ENCODE data around the gene MXD1.

The MXD1 gene

DNA sequence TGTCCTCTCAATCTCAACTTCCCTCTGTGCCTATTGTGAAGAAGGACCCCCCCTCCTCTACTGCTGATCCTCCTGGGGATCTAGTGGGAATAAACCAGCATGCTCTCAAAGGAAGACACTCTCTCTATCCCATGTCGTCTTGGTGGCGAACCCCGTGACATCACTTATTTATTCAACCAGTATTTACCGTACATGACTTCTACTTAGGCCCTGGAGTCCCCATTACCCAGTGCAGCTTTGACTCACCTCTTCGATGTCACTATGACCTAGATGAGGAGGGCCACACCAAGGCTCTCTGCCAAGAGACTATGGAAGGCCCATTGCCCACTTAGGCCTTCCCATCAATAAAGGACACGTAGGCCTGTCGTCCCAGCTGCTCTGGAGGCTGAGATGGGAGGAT is 29.8 kb downstream of the MXD1 start (continued):
- TF ChIP-seq, protein P1, sequence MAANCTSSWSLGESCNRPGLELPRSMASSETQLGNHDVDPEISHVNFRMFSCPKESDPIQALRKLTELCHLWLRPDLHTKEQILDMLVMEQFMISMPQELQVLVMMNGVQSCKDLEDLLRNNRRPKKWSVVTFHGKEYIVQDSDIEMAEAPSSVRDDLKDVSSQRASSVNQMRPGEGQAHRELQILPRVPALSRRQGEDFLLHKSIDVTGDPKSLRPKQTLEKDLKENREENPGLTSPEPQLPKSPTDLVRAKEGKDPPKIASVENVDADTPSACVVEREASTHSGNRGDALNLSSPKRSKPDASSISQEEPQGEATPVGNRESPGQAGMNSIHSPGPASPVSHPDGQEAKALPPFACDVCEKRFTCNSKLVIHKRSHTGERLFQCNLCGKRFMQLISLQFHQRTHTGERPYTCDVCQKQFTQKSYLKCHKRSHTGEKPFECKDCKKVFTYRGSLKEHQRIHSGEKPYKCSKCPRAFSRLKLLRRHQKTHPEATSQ (tag by site-specific recombination; IDR thresholded peaks at IDR 0.05): no peak
- TF ChIP-seq, protein P2, sequence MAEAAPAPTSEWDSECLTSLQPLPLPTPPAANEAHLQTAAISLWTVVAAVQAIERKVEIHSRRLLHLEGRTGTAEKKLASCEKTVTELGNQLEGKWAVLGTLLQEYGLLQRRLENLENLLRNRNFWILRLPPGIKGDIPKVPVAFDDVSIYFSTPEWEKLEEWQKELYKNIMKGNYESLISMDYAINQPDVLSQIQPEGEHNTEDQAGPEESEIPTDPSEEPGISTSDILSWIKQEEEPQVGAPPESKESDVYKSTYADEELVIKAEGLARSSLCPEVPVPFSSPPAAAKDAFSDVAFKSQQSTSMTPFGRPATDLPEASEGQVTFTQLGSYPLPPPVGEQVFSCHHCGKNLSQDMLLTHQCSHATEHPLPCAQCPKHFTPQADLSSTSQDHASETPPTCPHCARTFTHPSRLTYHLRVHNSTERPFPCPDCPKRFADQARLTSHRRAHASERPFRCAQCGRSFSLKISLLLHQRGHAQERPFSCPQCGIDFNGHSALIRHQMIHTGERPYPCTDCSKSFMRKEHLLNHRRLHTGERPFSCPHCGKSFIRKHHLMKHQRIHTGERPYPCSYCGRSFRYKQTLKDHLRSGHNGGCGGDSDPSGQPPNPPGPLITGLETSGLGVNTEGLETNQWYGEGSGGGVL (tag by site-specific recombination; IDR thresholded peaks at IDR 0.05): no peak
- TF ChIP-seq, protein P3, sequence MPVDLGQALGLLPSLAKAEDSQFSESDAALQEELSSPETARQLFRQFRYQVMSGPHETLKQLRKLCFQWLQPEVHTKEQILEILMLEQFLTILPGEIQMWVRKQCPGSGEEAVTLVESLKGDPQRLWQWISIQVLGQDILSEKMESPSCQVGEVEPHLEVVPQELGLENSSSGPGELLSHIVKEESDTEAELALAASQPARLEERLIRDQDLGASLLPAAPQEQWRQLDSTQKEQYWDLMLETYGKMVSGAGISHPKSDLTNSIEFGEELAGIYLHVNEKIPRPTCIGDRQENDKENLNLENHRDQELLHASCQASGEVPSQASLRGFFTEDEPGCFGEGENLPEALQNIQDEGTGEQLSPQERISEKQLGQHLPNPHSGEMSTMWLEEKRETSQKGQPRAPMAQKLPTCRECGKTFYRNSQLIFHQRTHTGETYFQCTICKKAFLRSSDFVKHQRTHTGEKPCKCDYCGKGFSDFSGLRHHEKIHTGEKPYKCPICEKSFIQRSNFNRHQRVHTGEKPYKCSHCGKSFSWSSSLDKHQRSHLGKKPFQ (tag by site-specific recombination; IDR thresholded peaks at IDR 0.05): no peak
- TF ChIP-seq, protein P4, sequence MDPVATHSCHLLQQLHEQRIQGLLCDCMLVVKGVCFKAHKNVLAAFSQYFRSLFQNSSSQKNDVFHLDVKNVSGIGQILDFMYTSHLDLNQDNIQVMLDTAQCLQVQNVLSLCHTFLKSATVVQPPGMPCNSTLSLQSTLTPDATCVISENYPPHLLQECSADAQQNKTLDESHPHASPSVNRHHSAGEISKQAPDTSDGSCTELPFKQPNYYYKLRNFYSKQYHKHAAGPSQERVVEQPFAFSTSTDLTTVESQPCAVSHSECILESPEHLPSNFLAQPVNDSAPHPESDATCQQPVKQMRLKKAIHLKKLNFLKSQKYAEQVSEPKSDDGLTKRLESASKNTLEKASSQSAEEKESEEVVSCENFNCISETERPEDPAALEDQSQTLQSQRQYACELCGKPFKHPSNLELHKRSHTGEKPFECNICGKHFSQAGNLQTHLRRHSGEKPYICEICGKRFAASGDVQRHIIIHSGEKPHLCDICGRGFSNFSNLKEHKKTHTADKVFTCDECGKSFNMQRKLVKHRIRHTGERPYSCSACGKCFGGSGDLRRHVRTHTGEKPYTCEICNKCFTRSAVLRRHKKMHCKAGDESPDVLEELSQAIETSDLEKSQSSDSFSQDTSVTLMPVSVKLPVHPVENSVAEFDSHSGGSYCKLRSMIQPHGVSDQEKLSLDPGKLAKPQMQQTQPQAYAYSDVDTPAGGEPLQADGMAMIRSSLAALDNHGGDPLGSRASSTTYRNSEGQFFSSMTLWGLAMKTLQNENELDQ (tag by site-specific recombination; IDR thresholded peaks at IDR 0.05; ENCODE audit: low read depth): no peak
- TF ChIP-seq ZFHX2 (tag by site-specific recombination; conservative IDR thresholded peaks at IDR 0.05): no peak

DNA sequence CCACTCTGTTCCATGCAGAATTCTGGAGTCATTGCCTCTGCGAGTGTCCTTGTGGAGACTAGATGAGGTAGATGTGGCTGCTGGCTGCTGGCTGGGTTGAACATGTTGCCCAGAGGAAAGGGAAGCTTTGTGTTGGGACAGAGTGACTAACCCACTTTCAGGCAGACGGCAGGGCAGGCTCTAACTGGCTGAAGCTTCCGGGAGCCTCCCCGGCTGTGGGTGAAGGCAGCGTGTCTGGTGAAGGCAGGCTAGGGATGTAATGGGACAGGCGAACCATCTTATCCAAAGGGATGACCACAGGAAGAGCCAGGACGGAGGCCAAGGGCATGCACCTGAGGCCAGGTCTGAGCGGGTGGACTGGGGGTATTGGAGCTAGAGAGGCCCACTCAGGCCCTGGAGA is 30.5 kb downstream of the MXD1 start:
- H3K4me1 ChIP-seq (ENCODE audit: control insufficient read depth, insufficient read depth, low read length): no peaks in the 10 kb centered on the region
- peaks cover 0 to 12% of the 10 kb centered on the region in 2 experiments; a peak in 1 of 3 replicates for H3K36me3 ChIP-seq (ENCODE audit: control insufficient read depth in 2 of 2, insufficient read depth in 1 of 2, low read length in 2 of 2)
- ChIA-PET CTCF (interaction anchor here (0.6 kb wide), 1 partner anchor 37 kb away, joined by 3 read pairs; no protein-coding TSS in a partner anchor), POLR2A (no interaction called here)
- H3K27ac ChIP-seq (ENCODE audit: extremely low read depth, low read depth, low read length): no peak overlapping the region
- no peak overlapping the region for H3K4me3 ChIP-seq (ENCODE audit: low read depth, low read length)
- no peaks in the 10 kb centered on the region for H3K9me3 ChIP-seq (ENCODE audit: control insufficient read depth, insufficient read depth, low read depth, low read length)
- TF ChIP-seq, protein P5, sequence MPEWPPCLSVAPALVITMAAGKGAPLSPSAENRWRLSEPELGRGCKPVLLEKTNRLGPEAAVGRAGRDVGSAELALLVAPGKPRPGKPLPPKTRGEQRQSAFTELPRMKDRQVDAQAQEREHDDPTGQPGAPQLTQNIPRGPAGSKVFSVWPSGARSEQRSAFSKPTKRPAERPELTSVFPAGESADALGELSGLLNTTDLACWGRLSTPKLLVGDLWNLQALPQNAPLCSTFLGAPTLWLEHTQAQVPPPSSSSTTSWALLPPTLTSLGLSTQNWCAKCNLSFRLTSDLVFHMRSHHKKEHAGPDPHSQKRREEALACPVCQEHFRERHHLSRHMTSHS (tag by site-specific recombination; IDR thresholded peaks at IDR 0.05): no peak
- TF ChIP-seq ZNF223 (tag by site-specific recombination; IDR thresholded peaks at IDR 0.05) (no peak), ZNF24 (tag by site-specific recombination; IDR thresholded peaks at IDR 0.05) (no peak), OVOL3 (tag by site-specific recombination; IDR thresholded peaks at IDR 0.05) (no peak), ZNF549 (tag by site-specific recombination; IDR thresholded peaks at IDR 0.05) (no peak), SCRT1 (tag by site-specific recombination; IDR thresholded peaks at IDR 0.05; ENCODE audit: borderline replicate concordance) (no peak)
- TF ChIP-seq, protein P6, sequence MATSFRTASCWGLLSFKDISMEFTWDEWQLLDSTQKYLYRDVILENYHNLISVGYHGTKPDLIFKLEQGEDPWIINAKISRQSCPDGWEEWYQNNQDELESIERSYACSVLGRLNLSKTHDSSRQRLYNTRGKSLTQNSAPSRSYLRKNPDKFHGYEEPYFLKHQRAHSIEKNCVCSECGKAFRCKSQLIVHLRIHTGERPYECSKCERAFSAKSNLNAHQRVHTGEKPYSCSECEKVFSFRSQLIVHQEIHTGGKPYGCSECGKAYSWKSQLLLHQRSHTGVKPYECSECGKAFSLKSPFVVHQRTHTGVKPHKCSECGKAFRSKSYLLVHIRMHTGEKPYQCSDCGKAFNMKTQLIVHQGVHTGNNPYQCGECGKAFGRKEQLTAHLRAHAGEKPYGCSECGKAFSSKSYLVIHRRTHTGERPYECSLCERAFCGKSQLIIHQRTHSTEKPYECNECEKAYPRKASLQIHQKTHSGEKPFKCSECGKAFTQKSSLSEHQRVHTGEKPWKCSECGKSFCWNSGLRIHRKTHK (tag by site-specific recombination; IDR thresholded peaks at IDR 0.05): no peak

DNA sequence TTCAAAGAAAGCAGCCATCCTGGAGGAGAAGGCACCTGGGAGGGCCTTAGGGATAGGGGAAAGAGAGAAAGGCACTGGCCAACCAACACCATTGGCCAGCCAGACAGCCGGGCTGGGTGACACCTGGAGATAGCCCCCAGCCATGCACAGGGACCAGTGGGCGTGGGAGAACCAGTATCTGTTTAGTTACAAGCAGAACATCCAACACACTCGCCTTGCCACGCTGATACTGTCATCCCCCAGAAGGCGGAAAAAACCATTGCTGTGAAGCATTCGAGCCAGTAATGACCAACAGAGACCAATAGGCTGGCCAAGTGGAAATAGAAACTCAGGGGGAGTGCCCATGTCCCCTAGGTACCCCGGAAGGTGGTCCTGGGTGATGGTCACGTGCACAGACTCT is 31.0 kb downstream of the MXD1 start:
- Histone ChIP-seq H3K27ac (ENCODE audit: extremely low read depth, low read depth, low read length) (no peak overlapping the region), H3K4me3 (ENCODE audit: low read depth, low read length) (no peak overlapping the region), H3K9me3 (ENCODE audit: control insufficient read depth, insufficient read depth, low read depth, low read length) (no peaks in the 10 kb centered on the region), H3K36me3 (ENCODE audit: control insufficient read depth in 2 of 2, insufficient read depth in 1 of 2, low read length in 2 of 2) (peaks cover 0 to 9% of the 10 kb centered on the region in 2 experiments; a peak in 1 of 3 replicates), H3K4me1 (ENCODE audit: control insufficient read depth, insufficient read depth, low read length) (no peaks in the 10 kb centered on the region)
- POLR2A ChIA-PET: no interaction called here
- CTCF ChIA-PET: no interaction called here
- no peak for TF ChIP-seq ZNF350 (tag by site-specific recombination; IDR thresholded peaks at IDR 0.05)
- no peak for TF ChIP-seq ZFP69B (tag by site-specific recombination; IDR thresholded peaks at IDR 0.05)
- TF ChIP-seq ZEB2 (tag by site-specific recombination; IDR thresholded peaks at IDR 0.05): no peak
- TF ChIP-seq, protein P7, sequence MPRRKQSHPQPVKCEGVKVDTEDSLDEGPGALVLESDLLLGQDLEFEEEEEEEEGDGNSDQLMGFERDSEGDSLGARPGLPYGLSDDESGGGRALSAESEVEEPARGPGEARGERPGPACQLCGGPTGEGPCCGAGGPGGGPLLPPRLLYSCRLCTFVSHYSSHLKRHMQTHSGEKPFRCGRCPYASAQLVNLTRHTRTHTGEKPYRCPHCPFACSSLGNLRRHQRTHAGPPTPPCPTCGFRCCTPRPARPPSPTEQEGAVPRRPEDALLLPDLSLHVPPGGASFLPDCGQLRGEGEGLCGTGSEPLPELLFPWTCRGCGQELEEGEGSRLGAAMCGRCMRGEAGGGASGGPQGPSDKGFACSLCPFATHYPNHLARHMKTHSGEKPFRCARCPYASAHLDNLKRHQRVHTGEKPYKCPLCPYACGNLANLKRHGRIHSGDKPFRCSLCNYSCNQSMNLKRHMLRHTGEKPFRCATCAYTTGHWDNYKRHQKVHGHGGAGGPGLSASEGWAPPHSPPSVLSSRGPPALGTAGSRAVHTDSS (tag by site-specific recombination; IDR thresholded peaks at IDR 0.05): no peak
- TF ChIP-seq MEIS1 (CRISPR knock-in tag; IDR thresholded peaks at IDR 0.05; ENCODE audit: borderline replicate concordance): no peak
- TF ChIP-seq ZFP41 (tag by site-specific recombination; IDR thresholded peaks at IDR 0.05; ENCODE audit: borderline replicate concordance): no peak
- TF ChIP-seq IKZF3 (tag by site-specific recombination; IDR thresholded peaks at IDR 0.05): no peak
- no peak for TF ChIP-seq ZNF701 (tag by site-specific recombination; IDR thresholded peaks at IDR 0.05)
- TF ChIP-seq ZNF529 (tag by site-specific recombination; IDR thresholded peaks at IDR 0.05; ENCODE audit: insufficient replicate concordance): no peak
- no peak for TF ChIP-seq ZNF114 (tag by site-specific recombination; IDR thresholded peaks at IDR 0.05)
- no peak for TF ChIP-seq ZNF544 (tag by site-specific recombination; IDR thresholded peaks at IDR 0.05)
